ENCODE measurements around the gene PRKCSH. TPM values are rescaled to one million over a fixed set of nuclear protein-coding genes. Genes with fewer than 3 reads are reported as not detected.
A peak's percentile ranks its signal among the peaks of the same experiment; 100 is the strongest.

The PRKCSH gene
- total RNA-seq, 1 donor from 2014 or later: 405 TPM

DNA sequence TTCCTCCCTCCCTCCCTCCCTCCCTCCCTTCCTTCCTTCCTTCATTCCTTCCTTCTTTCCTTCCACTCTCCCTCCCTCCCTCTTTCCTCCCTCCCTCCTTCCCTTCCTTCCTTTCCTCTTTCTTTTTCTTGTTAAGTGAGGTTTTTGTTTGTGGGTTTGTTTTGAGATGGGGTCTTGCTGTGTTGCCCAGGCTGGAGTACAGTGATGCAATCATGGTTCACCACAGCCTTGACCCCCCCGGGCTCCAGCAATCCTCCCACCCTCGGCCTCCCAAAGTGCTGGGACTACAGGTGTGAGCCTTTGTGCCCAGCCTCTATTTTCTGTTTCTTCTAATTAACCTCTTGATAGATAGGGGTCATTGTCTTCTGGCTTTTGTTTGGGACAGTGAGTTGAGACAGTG lies 26.0 kb downstream of the PRKCSH start:
- peaks cover 18% of the 10 kb centered on the region for H3K27me3 Mint-ChIP-seq (ENCODE audit: low read depth, unreplicated experiment)
- Histone ChIP-seq H2AFZ (ENCODE audit: low read depth, low read length) (no peak overlapping the region), H4K20me1 (ENCODE audit: insufficient read depth, low read length) (no peaks in the 10 kb centered on the region), H3K4me1 (ENCODE audit: insufficient read depth, low read length) (no peaks in the 10 kb centered on the region), H3K9me3 (ENCODE audit: insufficient read depth, low read depth, low read length) (no peaks in the 10 kb centered on the region), H3K9ac (ENCODE audit: low read length) (no peak overlapping the region), H3K4me2 (ENCODE audit: low read length) (no peak overlapping the region), H3K27me3 (ENCODE audit: insufficient read depth, low read length) (no peaks in the 10 kb centered on the region), H3K79me2 (ENCODE audit: insufficient read depth, low read length) (no peaks in the 10 kb centered on the region), H3K27ac (ENCODE audit: low read depth, low read length) (no peak overlapping the region), H3K4me3 (ENCODE audit: insufficient read depth, low read depth, low read length) (no peak overlapping the region), H3K36me3 (ENCODE audit: insufficient read depth, low read length) (no peaks in the 10 kb centered on the region)
- H3K36me3 Mint-ChIP-seq (ENCODE audit: low read depth, unreplicated experiment): no peaks in the 10 kb centered on the region
- FAIRE-seq: no peak
- no peak overlapping the region for H3K4me3 Mint-ChIP-seq (ENCODE audit: unreplicated experiment)
- H3K4me1 Mint-ChIP-seq (ENCODE audit: low read depth, unreplicated experiment): no peaks in the 10 kb centered on the region
- H3K9me3 Mint-ChIP-seq (ENCODE audit: unreplicated experiment): peaks cover 3% of the 10 kb centered on the region
- no peak for DNase-seq (ENCODE audit: low read depth)
- no peak for TF ChIP-seq EZH2 (IDR thresholded peaks at IDR 0.05; ENCODE audit: insufficient read depth, low read length)
- no peak for TF ChIP-seq CTCF (IDR thresholded peaks at IDR 0.05; ENCODE audit: insufficient read depth, low read depth, low read length)
- no peak overlapping the region for H3K27ac Mint-ChIP-seq (ENCODE audit: unreplicated experiment)

GRCh38 chr19:11463391-11463790 lies 28.0 kb downstream of the PRKCSH start:
- Histone ChIP-seq H4K20me1 (ENCODE audit: insufficient read depth, low read length) (no peaks in the 10 kb centered on the region), H3K79me2 (ENCODE audit: insufficient read depth, low read length) (no peaks in the 10 kb centered on the region), H2AFZ (ENCODE audit: low read depth, low read length) (no peak overlapping the region), H3K9me3 (ENCODE audit: insufficient read depth, low read depth, low read length) (no peaks in the 10 kb centered on the region), H3K4me2 (ENCODE audit: low read length) (no peak overlapping the region), H3K4me1 (ENCODE audit: insufficient read depth, low read length) (no peaks in the 10 kb centered on the region), H3K27me3 (ENCODE audit: insufficient read depth, low read length) (no peaks in the 10 kb centered on the region), H3K27ac (ENCODE audit: low read depth, low read length) (no peak overlapping the region), H3K4me3 (ENCODE audit: insufficient read depth, low read depth, low read length) (no peak overlapping the region), H3K36me3 (ENCODE audit: insufficient read depth, low read length) (no peaks in the 10 kb centered on the region), H3K9ac (ENCODE audit: low read length) (no peak overlapping the region)
- H3K9me3 Mint-ChIP-seq (ENCODE audit: unreplicated experiment): peaks cover 3% of the 10 kb centered on the region
- no peak overlapping the region for H3K4me3 Mint-ChIP-seq (ENCODE audit: unreplicated experiment)
- DNase-seq (ENCODE audit: low read depth): no peak
- H3K36me3 Mint-ChIP-seq (ENCODE audit: low read depth, unreplicated experiment): no peaks in the 10 kb centered on the region
- H3K27me3 Mint-ChIP-seq (ENCODE audit: low read depth, unreplicated experiment): peaks cover 19% of the 10 kb centered on the region
- no peaks in the 10 kb centered on the region for H3K4me1 Mint-ChIP-seq (ENCODE audit: low read depth, unreplicated experiment)
- no peak for TF ChIP-seq EZH2 (IDR thresholded peaks at IDR 0.05; ENCODE audit: insufficient read depth, low read length)
- TF ChIP-seq CTCF (IDR thresholded peaks at IDR 0.05; ENCODE audit: insufficient read depth, low read depth, low read length): no peak
- no peak for FAIRE-seq
- H3K27ac Mint-ChIP-seq (ENCODE audit: unreplicated experiment): no peak overlapping the region

DNA sequence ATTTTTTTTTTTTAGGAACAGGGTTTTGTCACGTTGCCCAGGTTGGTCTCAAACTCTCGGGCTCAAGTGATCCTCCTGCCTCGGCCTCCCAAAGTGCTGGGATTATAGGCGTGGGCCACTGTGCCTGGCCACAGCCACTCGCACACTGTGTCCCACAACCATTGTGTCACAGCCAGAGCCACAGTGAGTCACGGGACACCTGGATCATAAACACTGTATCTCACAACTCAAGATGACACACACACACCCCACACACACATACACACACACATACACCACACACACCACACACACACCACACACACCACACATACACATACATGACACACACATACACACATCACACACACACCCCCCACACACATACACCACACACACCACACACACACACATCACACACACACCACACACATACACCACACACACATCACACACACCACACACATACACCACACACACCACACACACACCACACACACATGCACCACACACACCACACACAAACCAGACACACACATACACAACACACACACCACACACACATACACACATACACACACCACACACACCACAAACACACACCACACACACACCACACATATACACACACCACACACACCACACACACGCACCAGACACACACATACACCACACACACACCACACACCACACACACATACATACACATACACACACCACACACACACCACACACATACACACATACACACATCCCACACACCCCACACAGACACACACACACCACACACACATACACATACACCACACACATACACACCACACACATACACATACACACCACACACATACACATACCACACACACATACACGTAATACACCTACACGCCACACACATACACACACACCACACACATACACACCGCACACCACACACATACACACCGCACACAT lies 29.2 kb downstream of the PRKCSH start:
- TF ChIP-seq EZH2 (IDR thresholded peaks at IDR 0.05; ENCODE audit: insufficient read depth, low read length) (no peak), CTCF (IDR thresholded peaks at IDR 0.05; ENCODE audit: insufficient read depth, low read depth, low read length) (no peak)
- Mint-ChIP-seq H3K4me3 (ENCODE audit: unreplicated experiment) (no peak overlapping the region), H3K9me3 (ENCODE audit: unreplicated experiment) (peaks cover 3% of the 10 kb centered on the region), H3K27ac (ENCODE audit: unreplicated experiment) (no peak overlapping the region), H3K36me3 (ENCODE audit: low read depth, unreplicated experiment) (no peaks in the 10 kb centered on the region), H3K4me1 (ENCODE audit: low read depth, unreplicated experiment) (no peaks in the 10 kb centered on the region), H3K27me3 (ENCODE audit: low read depth, unreplicated experiment) (peaks cover 18% of the 10 kb centered on the region)
- H3K27ac ChIP-seq (ENCODE audit: low read depth, low read length): no peak overlapping the region
- no peaks in the 10 kb centered on the region for H3K36me3 ChIP-seq (ENCODE audit: insufficient read depth, low read length)
- no peak overlapping the region for H3K9ac ChIP-seq (ENCODE audit: low read length)
- no peaks in the 10 kb centered on the region for H3K27me3 ChIP-seq (ENCODE audit: insufficient read depth, low read length)
- no peaks in the 10 kb centered on the region for H3K4me1 ChIP-seq (ENCODE audit: insufficient read depth, low read length)
- no peaks in the 10 kb centered on the region for H3K9me3 ChIP-seq (ENCODE audit: insufficient read depth, low read depth, low read length)
- H2AFZ ChIP-seq (ENCODE audit: low read depth, low read length): no peak overlapping the region
- FAIRE-seq (peak; percentile 89), DNase-seq (ENCODE audit: low read depth) (no peak)
- no peak overlapping the region for H3K4me2 ChIP-seq (ENCODE audit: low read length)
- H3K79me2 ChIP-seq (ENCODE audit: insufficient read depth, low read length): no peaks in the 10 kb centered on the region
- no peaks in the 10 kb centered on the region for H4K20me1 ChIP-seq (ENCODE audit: insufficient read depth, low read length)
- no peak overlapping the region for H3K4me3 ChIP-seq (ENCODE audit: insufficient read depth, low read depth, low read length)

Measured in astrocyte (in vitro differentiated cells and primary cell).